ENCODE results near the gene LHPP. TPM values are rescaled to one million over a fixed set of nuclear protein-coding genes. Genes with fewer than 3 reads are reported as not detected.

Gene LHPP
- total RNA-seq, 1 donor from 2014 or later: 18.8 TPM

- H3K27ac Mint-ChIP-seq (ENCODE audit: unreplicated experiment): no peak overlapping the region
These were observed 151.2 kb downstream of the LHPP start for GRCh38 chr10:124612611-124613498.

DNA sequence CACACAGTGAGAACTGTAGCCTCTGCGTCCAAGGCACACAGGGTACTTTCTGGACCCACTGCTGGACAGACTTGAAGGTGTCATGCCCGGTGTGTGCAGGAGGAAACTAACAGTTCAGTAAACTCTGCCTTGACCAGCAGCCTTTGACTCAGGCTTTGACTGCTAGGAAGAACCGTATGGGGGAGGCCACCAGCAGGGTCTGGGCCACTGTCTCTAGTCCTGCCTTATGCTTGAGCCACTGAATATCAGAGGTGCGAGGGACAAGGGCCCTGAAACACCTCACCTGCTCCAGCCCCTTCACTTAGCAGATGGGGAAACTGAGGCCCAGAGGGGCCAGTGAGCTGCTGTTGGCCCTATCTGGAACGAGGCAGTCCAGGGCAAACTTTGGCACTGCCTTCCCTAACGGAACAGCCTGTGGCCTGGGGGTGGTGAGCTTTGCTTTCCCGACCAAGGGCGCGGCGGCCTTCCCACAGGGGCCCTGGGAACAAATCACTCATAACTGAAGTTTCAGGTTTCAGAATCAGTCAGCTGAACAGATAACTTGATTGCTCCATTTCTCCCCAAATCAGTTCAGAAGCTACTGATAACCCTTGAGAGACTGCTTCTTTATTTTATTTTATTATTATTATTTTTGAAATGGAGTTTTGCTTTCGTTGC is 152.5 kb downstream of the LHPP start:
- peaks cover 6% of the 10 kb centered on the region for H3K4me1 Mint-ChIP-seq (ENCODE audit: unreplicated experiment)
- H3K36me3 Mint-ChIP-seq (ENCODE audit: unreplicated experiment): peaks cover 2% of the 10 kb centered on the region
- TF ChIP-seq, protein P1, sequence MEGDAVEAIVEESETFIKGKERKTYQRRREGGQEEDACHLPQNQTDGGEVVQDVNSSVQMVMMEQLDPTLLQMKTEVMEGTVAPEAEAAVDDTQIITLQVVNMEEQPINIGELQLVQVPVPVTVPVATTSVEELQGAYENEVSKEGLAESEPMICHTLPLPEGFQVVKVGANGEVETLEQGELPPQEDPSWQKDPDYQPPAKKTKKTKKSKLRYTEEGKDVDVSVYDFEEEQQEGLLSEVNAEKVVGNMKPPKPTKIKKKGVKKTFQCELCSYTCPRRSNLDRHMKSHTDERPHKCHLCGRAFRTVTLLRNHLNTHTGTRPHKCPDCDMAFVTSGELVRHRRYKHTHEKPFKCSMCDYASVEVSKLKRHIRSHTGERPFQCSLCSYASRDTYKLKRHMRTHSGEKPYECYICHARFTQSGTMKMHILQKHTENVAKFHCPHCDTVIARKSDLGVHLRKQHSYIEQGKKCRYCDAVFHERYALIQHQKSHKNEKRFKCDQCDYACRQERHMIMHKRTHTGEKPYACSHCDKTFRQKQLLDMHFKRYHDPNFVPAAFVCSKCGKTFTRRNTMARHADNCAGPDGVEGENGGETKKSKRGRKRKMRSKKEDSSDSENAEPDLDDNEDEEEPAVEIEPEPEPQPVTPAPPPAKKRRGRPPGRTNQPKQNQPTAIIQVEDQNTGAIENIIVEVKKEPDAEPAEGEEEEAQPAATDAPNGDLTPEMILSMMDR (IDR thresholded peaks at IDR 0.05): no peak
- H3K9me3 Mint-ChIP-seq (ENCODE audit: unreplicated experiment): no peaks in the 10 kb centered on the region
- H3K27ac Mint-ChIP-seq (ENCODE audit: unreplicated experiment): no peak overlapping the region
- DNase-seq (ENCODE audit: extremely low spot score, unreplicated experiment): no peak
- no peak overlapping the region for H3K4me3 Mint-ChIP-seq (ENCODE audit: unreplicated experiment)
- no peaks in the 10 kb centered on the region for H3K27me3 Mint-ChIP-seq (ENCODE audit: unreplicated experiment)

More at GRCh38 chr10:124612611-124613498, 151.2 kb downstream of the LHPP start:
- Mint-ChIP-seq H3K9me3 (ENCODE audit: unreplicated experiment) (no peaks in the 10 kb centered on the region), H3K27me3 (ENCODE audit: unreplicated experiment) (no peaks in the 10 kb centered on the region), H3K4me3 (ENCODE audit: unreplicated experiment) (no peak overlapping the region), H3K36me3 (ENCODE audit: unreplicated experiment) (peaks cover 2% of the 10 kb centered on the region), H3K4me1 (ENCODE audit: unreplicated experiment) (peaks cover 3% of the 10 kb centered on the region)
- DNase-seq (ENCODE audit: extremely low spot score, unreplicated experiment): no peak
- TF ChIP-seq, protein P1 (IDR thresholded peaks at IDR 0.05): no peak

DNA sequence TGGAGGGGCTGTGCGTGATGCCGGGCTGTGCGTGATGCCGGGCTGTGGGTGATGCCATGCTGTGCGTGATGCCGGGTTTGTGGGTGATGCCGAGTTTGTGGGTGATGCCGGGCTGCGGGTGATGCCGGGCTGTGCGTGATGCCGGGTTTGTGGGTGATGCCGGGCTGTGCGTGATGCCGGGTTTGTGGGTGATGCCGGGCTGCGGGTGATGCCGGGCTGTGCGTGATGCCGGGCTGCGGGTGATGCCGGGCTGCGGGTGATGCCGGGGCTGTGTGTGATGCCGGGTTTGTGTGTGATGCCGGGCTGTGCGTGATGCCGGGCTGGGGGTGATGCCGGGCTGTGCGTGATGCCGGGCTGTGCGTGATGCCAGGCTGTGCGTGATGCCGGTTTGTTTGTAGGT is 153.6 kb downstream of the LHPP start:
- no peak overlapping the region for H3K27ac Mint-ChIP-seq (ENCODE audit: unreplicated experiment)
- no peak for DNase-seq (ENCODE audit: extremely low spot score, unreplicated experiment)
- H3K27me3 Mint-ChIP-seq (ENCODE audit: unreplicated experiment): no peaks in the 10 kb centered on the region
- H3K4me1 Mint-ChIP-seq (ENCODE audit: unreplicated experiment): peaks cover 8% of the 10 kb centered on the region
- H3K4me3 Mint-ChIP-seq (ENCODE audit: unreplicated experiment): no peak overlapping the region
- no peaks in the 10 kb centered on the region for H3K9me3 Mint-ChIP-seq (ENCODE audit: unreplicated experiment)
- peaks cover 2% of the 10 kb centered on the region for H3K36me3 Mint-ChIP-seq (ENCODE audit: unreplicated experiment)
- TF ChIP-seq, protein P1 (IDR thresholded peaks at IDR 0.05): no peak

GRCh38 chr10:124616040-124616835 is 154.6 kb downstream of the LHPP start:
- Mint-ChIP-seq H3K27me3 (ENCODE audit: unreplicated experiment) (no peaks in the 10 kb centered on the region), H3K4me1 (ENCODE audit: unreplicated experiment) (peaks cover 8% of the 10 kb centered on the region), H3K27ac (ENCODE audit: unreplicated experiment) (no peak overlapping the region), H3K36me3 (ENCODE audit: unreplicated experiment) (peaks cover 2% of the 10 kb centered on the region), H3K9me3 (ENCODE audit: unreplicated experiment) (no peaks in the 10 kb centered on the region), H3K4me3 (ENCODE audit: unreplicated experiment) (no peak overlapping the region)
- no peak for DNase-seq (ENCODE audit: extremely low spot score, unreplicated experiment)
- TF ChIP-seq, protein P1 (IDR thresholded peaks at IDR 0.05): no peak

Measured in osteocyte (in vitro differentiated cells).